ENCODE measurements around the gene TTBK2.

TTBK2 gene

GRCh38 chr15:42728972-42729371, 191.6 kb downstream of the TTBK2 start:
- no peak for DNase-seq (ENCODE audit: low read depth in 2 of 2)

- DNase-seq (ENCODE audit: low read depth in 2 of 2), result no peak
Measured at GRCh38 chr15:42728560-42728959, 192.0 kb downstream of the TTBK2 start.

GRCh38 chr15:42727750-42728381, 192.7 kb downstream of the TTBK2 start:
- DNase-seq (ENCODE audit: low read depth in 2 of 2), result no peak

- DNase-seq (ENCODE audit: low read depth in 2 of 2), result no peak
Measured at GRCh38 chr15:42726114-42726513, 194.5 kb downstream of the TTBK2 start.

GRCh38 chr15:42725331-42725903, 195.2 kb downstream of the TTBK2 start:
- DNase-seq (ENCODE audit: low read depth in 2 of 2), result no peak

GRCh38 chr15:42724276-42724675, 196.3 kb downstream of the TTBK2 start:
- no peak for DNase-seq (ENCODE audit: low read depth in 2 of 2)

GRCh38 chr15:42723068-42723467, 197.5 kb downstream of the TTBK2 start:
- DNase-seq (ENCODE audit: low read depth in 2 of 2), result no peak

- DNase-seq (ENCODE audit: low read depth in 2 of 2), result no peak
Measured at GRCh38 chr15:42721916-42722315, 198.7 kb downstream of the TTBK2 start.

GRCh38 chr15:42721016-42721415, 199.6 kb downstream of the TTBK2 start:
- DNase-seq (ENCODE audit: low read depth in 2 of 2), result no peak

GRCh38 chr15:42720071-42720470, 200.5 kb downstream of the TTBK2 start:
- no peak for DNase-seq (ENCODE audit: low read depth in 2 of 2)

- DNase-seq (ENCODE audit: low read depth in 2 of 2), result no peak
Measured at GRCh38 chr15:42719043-42719442, 201.5 kb downstream of the TTBK2 start.

GRCh38 chr15:42716626-42717025, 204.0 kb downstream of the TTBK2 start:
- DNase-seq (ENCODE audit: low read depth in 2 of 2), result no peak

- DNase-seq (ENCODE audit: low read depth in 2 of 2), result no peak
Measured at GRCh38 chr15:42716125-42716524, 204.5 kb downstream of the TTBK2 start.

GRCh38 chr15:42712584-42712983, 208.0 kb downstream of the TTBK2 start:
- no peak for DNase-seq (ENCODE audit: low read depth in 2 of 2)

- no peak for DNase-seq (ENCODE audit: low read depth in 2 of 2)
Measured at GRCh38 chr15:42711746-42712145, 208.8 kb downstream of the TTBK2 start.

- DNase-seq (ENCODE audit: low read depth in 2 of 2), result no peak
Measured at GRCh38 chr15:42710662-42711061, 209.9 kb downstream of the TTBK2 start.

GRCh38 chr15:42707873-42708544, 212.6 kb downstream of the TTBK2 start:
- DNase-seq (ENCODE audit: low read depth in 2 of 2), result no peak

GRCh38 chr15:42707068-42707467, 213.5 kb downstream of the TTBK2 start:
- DNase-seq (ENCODE audit: low read depth in 2 of 2), result no peak

GRCh38 chr15:42705336-42705735, 215.2 kb downstream of the TTBK2 start:
- no peak for DNase-seq (ENCODE audit: low read depth in 2 of 2)

- DNase-seq (ENCODE audit: low read depth in 2 of 2), result peak; percentile 19 to 28
Measured at GRCh38 chr15:42704492-42704926, 216.1 kb downstream of the TTBK2 start.

GRCh38 chr15:42696626-42697025, 224.0 kb downstream of the TTBK2 start:
- DNase-seq (ENCODE audit: low read depth in 2 of 2), result no peak

GRCh38 chr15:42695527-42696071, 225.0 kb downstream of the TTBK2 start:
- DNase-seq (ENCODE audit: low read depth in 2 of 2), result no peak

GRCh38 chr15:42694398-42694797, 226.2 kb downstream of the TTBK2 start:
- DNase-seq (ENCODE audit: low read depth in 2 of 2), result no peak

Measured in activated CD8-positive, alpha-beta memory T cell treated with anti-CD3 and anti-CD28 coated beads for 4 hours (primary cell).